SH-SY5Y (cell line): Measurements from ENCODE around the gene AVPR1B.

Experiments
- GATA2 ChIP-seq: IDR thresholded peaks from 2 replicates; pipeline ENCODE4 v1.6.1; 2011; ENCODE audit warnings: mild to moderate bottlenecking, low read depth, low read length
- GATA3 ChIP-seq: IDR thresholded peaks from 2 replicates; pipeline ENCODE4 v1.6.1; 2011; ENCODE audit warnings: low read depth, mild to moderate bottlenecking, low read length, moderate library complexity

DNA sequence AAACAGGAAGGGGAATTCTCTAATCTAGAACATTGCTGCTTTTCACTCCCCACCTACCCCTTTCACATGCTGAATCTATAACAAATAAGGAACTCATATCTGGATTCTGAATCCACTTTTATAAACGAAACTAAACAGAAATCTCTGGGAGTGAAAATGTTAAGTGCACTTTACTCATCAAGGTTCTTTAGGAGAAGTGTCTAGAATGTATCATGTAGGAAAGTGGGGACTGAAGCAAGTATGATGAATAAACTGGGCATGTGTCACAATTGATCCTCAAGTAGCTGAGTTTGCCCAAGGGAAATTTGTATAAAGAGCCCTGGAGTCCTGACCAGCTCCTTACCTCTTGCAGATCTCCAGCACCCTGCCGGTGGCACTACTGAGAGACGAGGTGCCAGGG lies 19.8 kb downstream of the AVPR1B start:
- no peak for TF ChIP-seq GATA2
- no peak for TF ChIP-seq GATA3
